ENCODE measurements around the gene TNRC6C. TPM values are rescaled to one million over a fixed set of nuclear protein-coding genes. Genes with fewer than 3 reads are reported as not detected.

Gene TNRC6C
- total and polyA plus RNA-seq, 9 of the 15 experiments (the other 6 are each of a cell fraction or from before 2014, with no cell fraction given): 0.20 to 4.9 (median 2.3) TPM

DNA sequence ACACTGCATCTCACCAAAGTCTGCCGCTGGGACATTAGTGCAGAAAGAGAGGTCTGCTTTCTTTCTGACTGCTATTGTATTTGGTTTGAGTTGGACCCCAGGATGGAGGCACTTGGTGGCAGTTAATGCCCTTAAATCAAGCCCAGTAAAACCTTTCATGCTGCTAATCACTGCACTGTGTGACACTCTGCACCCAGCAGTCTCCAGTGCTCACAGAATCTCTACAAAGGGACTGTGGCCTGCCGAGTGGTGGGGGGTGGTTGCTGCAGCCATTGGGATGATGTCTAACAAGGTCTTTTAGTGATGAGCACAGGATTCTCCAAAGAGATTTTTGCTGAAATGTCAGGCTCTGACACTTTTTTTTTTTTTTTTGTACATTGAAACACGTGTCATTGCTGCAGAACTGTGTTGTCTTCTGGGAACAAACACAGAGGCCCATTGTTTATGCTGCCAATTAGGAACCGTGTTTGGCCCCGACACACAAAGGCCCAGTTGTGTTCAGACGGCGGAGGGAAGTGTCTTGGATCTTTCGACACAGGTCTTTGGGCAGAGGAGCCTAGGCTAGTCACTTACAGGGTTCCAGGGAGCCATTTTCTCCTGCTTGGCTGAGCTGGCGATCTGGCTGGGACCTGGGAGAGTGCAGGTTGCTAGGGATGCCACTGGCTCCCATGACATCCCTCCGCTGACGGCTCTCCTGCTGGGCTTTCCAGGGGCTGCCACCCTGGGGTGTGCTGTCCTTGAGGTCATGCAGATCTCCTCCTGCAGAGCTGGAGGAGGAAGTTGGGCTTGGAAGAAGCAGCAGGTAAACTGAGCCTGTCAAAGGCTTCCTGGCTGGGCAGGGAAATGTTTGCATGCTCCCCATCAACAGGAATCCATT, 16.2 kb upstream of the TNRC6C start:
- H3K79me2 ChIP-seq (ENCODE audit: control insufficient read depth, insufficient read depth, low read length): no peaks in the 10 kb centered on the region
- CTCF ChIA-PET (ENCODE audit: low intra/inter-chr PET ratio): no interaction called here
- no peaks in the 10 kb centered on the region for H3K9me1 ChIP-seq (ENCODE audit: control insufficient read depth, insufficient read depth, low read length)
- no peaks in the 10 kb centered on the region for H3K4me1 ChIP-seq (replicated peaks in 1 of 2; ENCODE audit: control insufficient read depth in 2 of 2, insufficient read depth in 2 of 2, low read length in 2 of 2)
- no peak overlapping the region for H3K9ac ChIP-seq (ENCODE audit: insufficient read depth in 1 of 2, low read depth in 2 of 2, low read length in 2 of 2)
- FAIRE-seq: no peak
- DNase-seq (ENCODE audit: extremely low read depth in 1 of 4, low spot score in 3 of 4): no peak
- H3K36me3 ChIP-seq (ENCODE audit: control insufficient read depth, insufficient read depth, low read length): no peaks in the 10 kb centered on the region
- intact Hi-C loops (cut with micrococcal nuclease): no loop called here
- H3K27ac ChIP-seq (ENCODE audit: extremely low read depth, low read depth, low read length): no peak overlapping the region
- H3K4me2 ChIP-seq (ENCODE audit: insufficient read depth, low read length): no peak overlapping the region
- no peaks in the 10 kb centered on the region for H4K20me1 ChIP-seq (replicated peaks; ENCODE audit: control insufficient read depth, insufficient read depth, low read length)
- POLR2A ChIA-PET: interaction anchor here (0.6 to 1.1 kb wide), 2 partner anchors 10 to 16 kb away, joined by 3 to 4 read pairs; no protein-coding TSS in a partner anchor
- no peak overlapping the region for H3K4me3 ChIP-seq
- in situ Hi-C loops (cut with MboI): no loop called here
- no peak for ATAC-seq
- no peak for TF ChIP-seq ATF7 (IDR thresholded peaks at IDR 0.05)
- TF ChIP-seq, protein P1, sequence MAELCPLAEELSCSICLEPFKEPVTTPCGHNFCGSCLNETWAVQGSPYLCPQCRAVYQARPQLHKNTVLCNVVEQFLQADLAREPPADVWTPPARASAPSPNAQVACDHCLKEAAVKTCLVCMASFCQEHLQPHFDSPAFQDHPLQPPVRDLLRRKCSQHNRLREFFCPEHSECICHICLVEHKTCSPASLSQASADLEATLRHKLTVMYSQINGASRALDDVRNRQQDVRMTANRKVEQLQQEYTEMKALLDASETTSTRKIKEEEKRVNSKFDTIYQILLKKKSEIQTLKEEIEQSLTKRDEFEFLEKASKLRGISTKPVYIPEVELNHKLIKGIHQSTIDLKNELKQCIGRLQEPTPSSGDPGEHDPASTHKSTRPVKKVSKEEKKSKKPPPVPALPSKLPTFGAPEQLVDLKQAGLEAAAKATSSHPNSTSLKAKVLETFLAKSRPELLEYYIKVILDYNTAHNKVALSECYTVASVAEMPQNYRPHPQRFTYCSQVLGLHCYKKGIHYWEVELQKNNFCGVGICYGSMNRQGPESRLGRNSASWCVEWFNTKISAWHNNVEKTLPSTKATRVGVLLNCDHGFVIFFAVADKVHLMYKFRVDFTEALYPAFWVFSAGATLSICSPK (IDR thresholded peaks at IDR 0.05; ENCODE audit: borderline replicate concordance): no peak
- no peak for TF ChIP-seq RBBP5 (IDR thresholded peaks at IDR 0.05; ENCODE audit: borderline replicate concordance, insufficient read depth, low read length, poor library complexity, severe bottlenecking)
- no peak for TF ChIP-seq ZNF384 (IDR thresholded peaks at IDR 0.05; ENCODE audit: low read depth, low read length)
- BruUV-seq (replicated peaks): no TSS peak
- H3K27me3 ChIP-seq (ENCODE audit: control insufficient read depth in 2 of 2, insufficient read depth in 2 of 2, low read length in 2 of 2): peaks cover 51 to 73% of the 10 kb centered on the region in 2 experiments
- H2AFZ ChIP-seq (ENCODE audit: low read depth, low read length): no peak overlapping the region
- WGBS (ENCODE audit: insufficient coverage, low coverage, missing lambda C conversion rate): 0% methylated on average over 11 of the region's 11 CpGs
- H3K9me3 ChIP-seq (replicated peaks; ENCODE audit: control insufficient read depth, insufficient read depth, low read depth, low read length): no peaks in the 10 kb centered on the region
